GM12878 (cell line): ENCODE measurements around the gene HS3ST3A1. TPM values are rescaled to one million over a fixed set of nuclear protein-coding genes. Genes with fewer than 3 reads are reported as not detected.

ENCODE experiments used
- ATAC-seq: fragments of 200-7000 bp; cut with Tn5 transposase; 3 replicates; pipeline ENCODE4 v1.9.1; 2020; ENCODE audit warnings: mild to moderate bottlenecking, moderate library complexity
- BruUV-seq: library from RNA; stranded (reverse); fragments of 400-500 nt; replicated peaks from 2 replicates; lab custom pipeline; 2021; lab: Mats Ljungman, UMichigan
- CTCF ChIA-PET: fragments of 300-600 bp; sonication (Branson Sonifier 250); formaldehyde crosslinking; extraction: SDS; loops from one replicate; lab custom pipeline; 2021; ENCODE audit warnings: inconsistent platforms; lab: Yijun Ruan, JAX
- POLR2A ChIA-PET: fragments of 350-600 bp; formaldehyde crosslinking; extraction: SDS; loops from one replicate; lab custom pipeline; 2021; ENCODE audit warnings: inconsistent platforms; lab: Charles Lee
- RAD21 ChIA-PET: fragments of 300-600 bp; sonication (Branson Sonifier 250); formaldehyde crosslinking; loops from one replicate; lab custom pipeline; 2023; ENCODE audit warnings: antibody characterized with exemption; ENCODE audit not compliant: unreplicated experiment; lab: Charles Lee
- SMC1A ChIA-PET: fragments of 300-600 bp; sonication (Branson Sonifier 250); formaldehyde crosslinking; loops from one replicate; lab custom pipeline; 2023; ENCODE audit not compliant: unreplicated experiment, uncharacterized antibody; lab: Charles Lee
- DNase-seq: peaks from one replicate; pipeline ENCODE4 v3.0.0-alpha.2; 2011; ENCODE audit warnings: low read depth, low spot score
- FAIRE-seq: peaks from 3 replicates; lab custom pipeline; 2011; peaks lifted over from hg19 to GRCh38; lab: Jason Lieb, UNC
- H2AFZ ChIP-seq: 2 replicates; pipeline ENCODE4 v1.6.0; 2011; ENCODE audit warnings: low read depth, low read length, control low read depth; ENCODE audit not compliant: control insufficient read depth
- H3K27ac ChIP-seq: 2 replicates; pipeline ENCODE4 v1.5.1; 2011; ENCODE audit warnings: control low read depth; ENCODE audit not compliant: control insufficient read depth, insufficient read depth
- H3K27me3 ChIP-seq, 2 experiments: replicated peaks in 1 of 2; 2 replicates each; pipeline versions ENCODE4 v1.6.0 to v1.6.1; 2011; ENCODE audit warnings: low read length in 1 of 2; ENCODE audit not compliant: control insufficient read depth in 2 of 2, insufficient read depth in 2 of 2
- H3K36me3 ChIP-seq, 2 experiments: 2 replicates each; pipeline ENCODE4 v1.5.1; 2011; ENCODE audit warnings: low read length in 1 of 2; ENCODE audit not compliant: control insufficient read depth in 2 of 2, insufficient read depth in 2 of 2
- H3K4me1 ChIP-seq: 2 replicates; pipeline ENCODE4 v1.6.1; 2011; ENCODE audit warnings: mild to moderate bottlenecking, low read length, moderate library complexity, mixed read lengths; ENCODE audit not compliant: control insufficient read depth, insufficient read depth
- H3K4me2 ChIP-seq: 2 replicates; pipeline ENCODE4 v1.6.0; 2011; ENCODE audit warnings: control low read depth; ENCODE audit not compliant: control insufficient read depth, insufficient read depth
- H3K4me3 ChIP-seq: fragments of 200-600 bp; sonication (generic); 2 replicates; pipeline ENCODE4 v1.5.1; 2016
- H3K79me2 ChIP-seq: 2 replicates; pipeline ENCODE4 v1.6.0; 2011; ENCODE audit warnings: low read length; ENCODE audit not compliant: control insufficient read depth, insufficient read depth
- H3K9ac ChIP-seq: 2 replicates; pipeline ENCODE4 v1.8.0; 2011; ENCODE audit warnings: low read length, control low read depth, mixed read lengths; ENCODE audit not compliant: control insufficient read depth, insufficient read depth
- H3K9me3 ChIP-seq: replicated peaks from 3 replicates; pipeline ENCODE4 v1.5.1; 2011; ENCODE audit warnings: mild to moderate bottlenecking, low read length; ENCODE audit not compliant: control insufficient read depth, insufficient read depth
- H4K20me1 ChIP-seq: 2 replicates; pipeline ENCODE4 v1.6.0; 2011; ENCODE audit not compliant: control insufficient read depth, insufficient read depth
- BRCA1 ChIP-seq: IDR thresholded peaks from 2 replicates; pipeline ENCODE4 v1.6.1; 2011; ENCODE audit warnings: low read depth, low read length, improper control_type of control experiment
- CHD2 ChIP-seq: IDR thresholded peaks from 2 replicates; pipeline ENCODE4 v1.6.1; 2011; ENCODE audit warnings: low read depth, low read length, improper control_type of control experiment, borderline replicate concordance
- CREB1 ChIP-seq: IDR thresholded peaks from 2 replicates; pipeline ENCODE4 v1.6.1; 2012; ENCODE audit warnings: low read depth, mild to moderate bottlenecking, inconsistent platforms
- DPF2 ChIP-seq: fragments of 450-650 bp; IDR thresholded peaks from 2 replicates; pipeline ENCODE4 v1.6.1; 2017; ENCODE audit warnings: mild to moderate bottlenecking
- E2F8 ChIP-seq: fragments of 450-650 bp; IDR thresholded peaks from 2 replicates; pipeline ENCODE4 v1.6.1; 2018; ENCODE audit warnings: mild to moderate bottlenecking, low read depth, moderate library complexity; ENCODE audit not compliant: partially characterized antibody
- E4F1 ChIP-seq: fragments of 450-650 bp; IDR thresholded peaks from 2 replicates; pipeline ENCODE4 v1.6.1; 2018; ENCODE audit warnings: borderline replicate concordance, mild to moderate bottlenecking; ENCODE audit not compliant: partially characterized antibody
- EGR1 ChIP-seq, 2 experiments: IDR thresholded peaks; 1 replicate in 1 of 2; 2 replicates in 1 of 2; pipeline ENCODE4 v1.6.1; 2011 to 2012; ENCODE audit warnings: low read depth in 2 of 2, low read length in 2 of 2, borderline replicate concordance in 1 of 2, mild to moderate bottlenecking in 1 of 2, moderate library complexity in 1 of 2
- EP300 ChIP-seq, 2 experiments: fragments of 150-350 bp in 1 of 2; IDR thresholded peaks; 2 replicates each; pipeline ENCODE4 v1.6.1; 2011 to 2012; ENCODE audit warnings: low read depth in 2 of 2, low read length in 2 of 2, borderline replicate concordance in 1 of 2, improper control_type of control experiment in 1 of 2, inconsistent platforms in 1 of 2; ENCODE audit not compliant: control insufficient read depth in 1 of 2
- ETV6 ChIP-seq, 2 experiments: fragments of 450-650 bp in 1 of 2; IDR thresholded peaks in 1 of 2; conservative IDR thresholded peaks in 1 of 2; 2 replicates each; pipeline ENCODE4 v1.6.1; 2014; ENCODE audit warnings: antibody characterized with exemption in 1 of 2, borderline replicate concordance in 1 of 2, low read depth in 1 of 2, mild to moderate bottlenecking in 1 of 2, moderate library complexity in 1 of 2
- EZH2 ChIP-seq: IDR thresholded peaks from 2 replicates; pipeline ENCODE4 v1.6.1; 2012; ENCODE audit warnings: low read depth, mild to moderate bottlenecking, control low read depth, inconsistent platforms, low read length, borderline replicate concordance; ENCODE audit not compliant: control insufficient read depth
- FOXK2 ChIP-seq: fragments of 450-650 bp; IDR thresholded peaks from 2 replicates; pipeline ENCODE4 v1.6.1; 2017; ENCODE audit warnings: mild to moderate bottlenecking, moderate library complexity
- NFIC ChIP-seq: IDR thresholded peaks from 2 replicates; pipeline ENCODE4 v1.6.1; 2012; ENCODE audit warnings: low read depth, mild to moderate bottlenecking, inconsistent platforms, low read length, moderate library complexity
- PAX8 ChIP-seq: fragments of 450-650 bp; IDR thresholded peaks from 2 replicates; pipeline ENCODE4 v1.6.1; 2017; ENCODE audit warnings: mild to moderate bottlenecking, moderate library complexity
- POLR2A ChIP-seq: IDR thresholded peaks from 2 replicates; pipeline ENCODE4 v1.6.1; 2011; ENCODE audit warnings: low read depth, mild to moderate bottlenecking, low read length
- RAD51 ChIP-seq: fragments of 450-650 bp; IDR thresholded peaks from 2 replicates; pipeline ENCODE4 v1.6.1; 2016; ENCODE audit warnings: moderate library complexity, mild to moderate bottlenecking, inconsistent platforms
- SREBF1 ChIP-seq: IDR thresholded peaks from 2 replicates; pipeline ENCODE4 v1.6.1; 2012; ENCODE audit warnings: mild to moderate bottlenecking, low read length
- SUZ12 ChIP-seq: fragments of 200-600 bp; sonication (generic); IDR thresholded peaks from one replicate; pipeline ENCODE4 v1.6.1; 2018; ENCODE audit warnings: antibody characterized with exemption, mild to moderate bottlenecking; ENCODE audit not compliant: unreplicated experiment
- USF1 ChIP-seq: IDR thresholded peaks from 2 replicates; pipeline ENCODE4 v1.6.1; 2011; ENCODE audit warnings: borderline replicate concordance, low read depth, mild to moderate bottlenecking, moderate library complexity, mixed read lengths, low read length; ENCODE audit not compliant: insufficient read depth; ENCODE audit errors: extremely low read length
- WGBS: methylation state at CpG from one replicate; pipeline ENCODE4 v1.1.6; 2016; ENCODE audit warnings: low lambda C conversion rate; ENCODE audit not compliant: insufficient replicate concordance, insufficient coverage; ENCODE audit errors: missing lambda C conversion rate; 5-methylcytosine and 5-hydroxymethylcytosine counted together
- in situ Hi-C: fragments of 300-500 bp; cut with MboI; formaldehyde crosslinking; loops from 9 replicates; pipeline ENCODE4 v1.14.3; 2018; ENCODE audit warnings: mixed read lengths
- intact Hi-C: fragments of 100-400 bp; cut with micrococcal nuclease; formaldehyde crosslinking; loops from one replicate; pipeline ENCODE4 v1.14.2; 2022; ENCODE audit not compliant: unreplicated experiment
- polyA plus RNA-seq, 11 experiments: library from polyadenylated mRNA; depleted of rRNA in 4 of 11; unstranded in 6 of 11; stranded (reverse) in 5 of 11; fragments of >200 nt; fragmentation: Nextera tagmentation in 4 of 11; fragmentation: Illumina TruSeq in 1 of 11; extraction: Ambion mirVana in 4 of 11; extraction: Trizol in 1 of 11; gene quantifications; 1 replicate in 1 of 11; 2 replicates in 10 of 11; pipeline versions ENCODE4 v1.2.1 to v1.2.3, GENCODE V29; 2011 to 2016; ENCODE audit warnings: inconsistent platforms in 2 of 11, missing spikeins in 2 of 11, low read depth in 1 of 11
- total RNA-seq, 4 experiments: library from RNA; depleted of rRNA in 3 of 4; stranded (reverse); fragments of >200 nt in 3 of 4; fragmentation: Illumina TruSeq in 1 of 4; extraction: Trizol in 1 of 4; gene quantifications; 2 replicates each; pipeline versions ENCODE4 v1.2.1 to v1.2.3, GENCODE V29; 2013 to 2021

HS3ST3A1 gene
- total and polyA plus RNA-seq, 10 of the 15 experiments (the other 5 are each of a cell fraction or from before 2014, with no cell fraction given): 0.24 to 0.26 TPM; not detected in 8

- Histone ChIP-seq H3K27ac (no peak overlapping the region), H3K36me3 (no peaks in the 10 kb centered on the region), H2AFZ (no peak overlapping the region), H3K9me3 (no peaks in the 10 kb centered on the region), H3K4me1 (no peaks in the 10 kb centered on the region), H3K27me3 (no peaks in the 10 kb centered on the region), H3K4me3 (no peak overlapping the region), H3K9ac (no peak overlapping the region)
- ChIA-PET CTCF (no interaction called here), RAD21 (no interaction called here), SMC1A (interaction anchor here (1.5 kb wide), 1 partner anchor 13 kb away, joined by 3 read pairs; no protein-coding TSS in a partner anchor)
- no peak for DNase-seq
- no peak for ATAC-seq
- FAIRE-seq: no peak
- TF ChIP-seq CHD2 (no peak), RAD51 (no peak), FOXK2 (no peak), EP300 (IDR thresholded peaks at IDR 0.05; ENCODE audit: borderline replicate concordance in 1 of 2, control insufficient read depth in 1 of 2, low read depth in 2 of 2, low read length in 2 of 2) (no peak), BRCA1 (no peak), ETV6 (conservative IDR thresholded peaks at IDR 0.05 in 1 of 2, IDR thresholded peaks at IDR 0.05 in 1 of 2; ENCODE audit: borderline replicate concordance in 1 of 2, low read depth in 1 of 2) (no peak), USF1 (no peak), PAX8 (no peak), EGR1 (IDR thresholded peaks at IDR 0.05; ENCODE audit: borderline replicate concordance in 1 of 2, low read depth in 2 of 2, low read length in 2 of 2) (no peak), EZH2 (no peak), POLR2A (no peak), E2F8 (no peak), SREBF1 (no peak), NFIC (no peak), CREB1 (no peak), DPF2 (no peak), SUZ12 (no peak), E4F1 (no peak)
- TF ChIP-seq, all 136 proteins: peak for 0
- no peak overlapping the region for H3K4me2 ChIP-seq
- no TSS peak for BruUV-seq
- no peaks in the 10 kb centered on the region for H4K20me1 ChIP-seq
- intact Hi-C loops: no loop called here
- POLR2A ChIA-PET: no interaction called here
- in situ Hi-C loops: no loop called here
- WGBS: 28% methylated on average over 8 of the region's 8 CpGs
- H3K79me2 ChIP-seq: no peaks in the 10 kb centered on the region
These were observed 35.2 kb upstream of the HS3ST3A1 start for GRCh38 chr17:13636951-13637350.
